SHP77 (cell line): ENCODE measurements around the gene HEMK1.

Experiments used
- DNase-seq, 2 experiments: peaks; one replicate each; lab custom pipeline; 2025; lab: John Stamatoyannopoulos, UW

The HEMK1 gene

GRCh38 chr3:50545781-50546180, 23.5 kb upstream of the HEMK1 start:
- DNase-seq: no peak

GRCh38 chr3:50549226-50549625, 20.1 kb upstream of the HEMK1 start:
- no peak for DNase-seq

DNA sequence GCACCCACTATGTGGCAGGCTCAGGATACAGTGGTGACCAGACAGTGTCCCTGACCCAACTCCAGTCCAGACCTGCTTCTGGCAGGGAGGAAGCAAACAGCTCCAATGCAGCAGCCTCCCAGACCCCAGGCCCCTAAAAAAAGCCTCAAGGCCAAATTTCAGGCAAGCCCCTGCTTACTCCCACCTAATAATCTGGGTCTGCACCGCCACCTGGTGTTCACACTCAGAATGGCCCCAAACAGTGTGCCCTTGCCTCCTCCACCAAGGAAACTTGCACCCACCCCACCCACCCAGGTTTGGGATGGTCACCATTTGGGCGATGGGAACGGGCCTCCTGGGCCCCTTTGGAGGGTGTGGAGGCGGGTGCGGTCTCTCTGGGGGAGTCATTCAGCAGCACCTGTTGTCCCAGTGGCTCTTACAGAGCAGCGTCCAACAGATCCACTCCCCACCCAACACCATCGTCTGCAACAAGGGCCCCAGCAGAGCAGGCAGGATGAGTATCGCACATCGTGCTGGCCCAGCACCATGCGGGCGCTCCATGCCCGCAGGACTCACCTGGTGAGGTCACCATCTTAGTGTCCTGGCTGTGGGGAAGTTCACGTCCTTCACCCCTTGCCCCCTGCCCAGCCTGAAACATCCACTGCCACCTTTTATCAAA, 19.1 kb upstream of the HEMK1 start:
- peak; percentile 35 to 54 for DNase-seq

GRCh38 chr3:50551054-50551659, 18.2 kb upstream of the HEMK1 start:
- no peak for DNase-seq

DNA sequence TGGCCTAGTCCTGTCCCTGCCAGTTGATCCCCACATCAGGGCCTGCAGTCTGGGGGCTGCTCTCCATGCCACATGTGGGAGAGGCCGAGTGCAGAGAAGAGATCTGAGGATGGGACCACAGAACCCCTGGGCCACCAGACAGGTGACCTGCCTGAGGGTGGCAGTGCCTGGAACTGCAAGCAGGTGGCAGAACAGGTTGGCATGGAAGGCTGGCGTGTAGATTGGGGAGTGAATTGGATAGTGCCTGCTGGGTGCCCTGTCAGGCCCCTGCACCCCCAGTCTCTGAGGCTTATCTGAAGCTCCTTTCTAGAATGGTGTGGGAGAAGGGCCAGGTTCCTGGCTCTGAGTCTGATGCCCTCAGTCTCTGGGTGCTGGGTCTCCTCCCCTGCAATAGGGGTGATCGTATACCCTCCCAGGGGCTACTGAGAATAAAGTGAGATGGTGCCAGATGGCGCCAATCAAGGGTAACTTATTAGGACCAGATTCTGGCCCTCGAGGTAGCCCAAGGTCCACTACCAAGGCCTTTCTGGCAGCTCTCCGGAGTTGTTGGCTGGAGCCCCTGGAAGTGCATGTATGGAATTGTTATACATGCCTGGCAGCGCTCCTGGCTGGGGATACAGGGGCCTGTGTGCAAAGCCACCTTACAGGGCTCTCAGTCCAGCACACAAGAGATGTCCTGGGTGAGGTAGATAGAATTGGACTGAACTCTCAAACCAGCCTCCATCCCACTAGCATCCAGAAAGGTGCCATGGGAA, 17.5 kb upstream of the HEMK1 start:
- no peak for DNase-seq

DNA sequence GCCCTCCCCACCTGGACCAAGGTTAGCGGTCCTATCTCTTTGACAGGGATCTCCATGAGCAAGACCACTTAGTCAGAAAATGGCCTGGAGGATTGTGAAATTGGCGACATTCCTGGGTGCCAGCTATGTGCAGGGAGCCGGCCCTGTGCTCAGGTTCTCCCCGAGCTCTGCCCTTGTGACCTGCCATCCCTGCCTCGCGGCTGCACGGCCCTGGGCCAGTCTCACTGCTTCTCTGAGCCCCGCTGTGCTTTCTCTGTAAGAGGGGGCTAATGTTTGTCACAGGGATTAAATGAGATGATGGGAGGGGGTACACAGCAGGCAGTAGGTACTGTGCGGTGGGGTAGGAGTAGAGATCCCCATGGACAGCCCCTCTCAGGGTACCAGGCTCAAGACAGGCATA, 16.7 kb upstream of the HEMK1 start:
- no peak for DNase-seq

DNA sequence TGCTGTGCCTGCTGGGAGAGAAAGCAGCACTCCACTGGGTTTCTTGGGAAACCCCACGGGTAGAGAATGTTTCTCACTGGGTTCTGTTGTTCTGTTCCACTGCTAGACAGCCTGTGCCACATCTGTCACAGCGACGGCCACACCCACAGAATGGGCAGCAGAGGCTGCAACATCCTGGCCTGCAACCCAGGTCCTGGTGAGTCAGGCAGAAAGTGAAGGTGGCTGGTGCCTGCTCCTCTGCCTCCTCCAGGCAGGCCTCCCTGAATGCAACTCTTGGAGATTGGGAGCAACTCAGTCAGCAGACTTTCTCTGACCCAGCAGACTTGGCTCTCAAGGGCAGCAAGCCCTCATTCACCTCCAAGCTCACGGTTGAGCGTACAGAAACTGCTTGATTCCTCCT, 14.8 kb upstream of the HEMK1 start:
- DNase-seq: no peak

DNA sequence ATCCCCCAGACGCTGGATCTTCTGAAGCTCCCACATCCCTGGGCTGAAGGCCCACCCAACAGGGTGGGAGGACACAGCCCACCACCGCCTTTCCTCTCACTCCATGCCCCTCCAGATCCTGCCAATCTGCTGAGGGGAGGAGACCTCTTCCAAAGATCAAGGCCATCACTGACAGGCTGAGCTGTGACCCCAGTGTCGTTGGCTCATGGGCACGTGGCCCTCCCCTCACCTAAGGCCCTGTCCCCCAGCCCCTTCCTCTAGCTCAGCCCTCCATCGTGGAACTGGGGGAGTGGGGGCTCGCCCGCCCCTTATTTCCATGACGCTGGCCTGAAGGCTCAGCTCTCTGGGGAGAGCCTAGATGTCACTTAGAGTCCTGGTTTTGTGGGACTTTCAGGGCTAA, 12.2 kb upstream of the HEMK1 start:
- DNase-seq: no peak

- DNase-seq: no peak
Measured at GRCh38 chr3:50557915-50558314, 11.4 kb upstream of the HEMK1 start.

- no peak for DNase-seq
Measured at GRCh38 chr3:50559702-50560101, 9.6 kb upstream of the HEMK1 start.

DNA sequence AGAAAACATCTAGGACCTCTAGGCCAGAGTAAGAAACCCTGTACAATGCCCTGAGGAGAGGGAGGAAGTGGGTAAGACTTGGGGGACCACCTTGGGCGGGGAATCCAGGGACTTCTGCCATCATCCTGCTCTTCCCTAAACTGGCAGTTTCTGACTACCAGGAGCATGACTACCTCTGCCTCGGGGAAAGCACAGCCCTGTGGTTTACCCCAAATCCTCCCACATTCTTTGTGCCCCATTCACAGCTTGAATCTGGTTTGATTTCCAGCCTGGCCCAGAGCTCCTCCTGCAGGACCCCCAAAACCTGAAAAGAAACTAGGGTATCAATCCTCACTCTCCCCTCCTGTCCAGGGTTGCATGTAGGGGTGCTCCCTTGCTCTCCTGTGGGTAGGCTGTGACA, 6.5 kb upstream of the HEMK1 start:
- DNase-seq: no peak

DNA sequence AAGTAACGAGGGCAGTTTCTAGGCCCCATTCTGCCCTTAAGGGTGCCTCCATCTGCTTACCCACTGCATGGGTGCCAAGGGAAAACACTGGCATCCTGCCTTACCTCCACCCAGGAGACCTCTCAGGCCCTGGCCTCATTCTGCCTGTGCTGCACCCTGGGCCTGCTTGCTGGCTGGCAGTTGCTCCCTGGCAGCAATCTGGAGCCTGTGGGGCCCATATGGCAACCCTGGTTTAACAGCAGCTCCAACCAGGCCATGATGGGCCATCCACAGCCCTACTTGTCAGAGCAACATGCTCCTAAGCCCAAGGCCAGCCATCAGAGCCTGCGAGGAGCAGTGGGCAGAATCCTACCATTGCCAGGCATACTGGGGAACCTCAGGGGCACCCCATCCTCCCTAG, 5.5 kb upstream of the HEMK1 start:
- DNase-seq: no peak

GRCh38 chr3:50564321-50564720, 5.0 kb upstream of the HEMK1 start:
- no peak for DNase-seq

- no peak for DNase-seq
Measured at GRCh38 chr3:50567011-50567385, 2.3 kb upstream of the HEMK1 start.

DNA sequence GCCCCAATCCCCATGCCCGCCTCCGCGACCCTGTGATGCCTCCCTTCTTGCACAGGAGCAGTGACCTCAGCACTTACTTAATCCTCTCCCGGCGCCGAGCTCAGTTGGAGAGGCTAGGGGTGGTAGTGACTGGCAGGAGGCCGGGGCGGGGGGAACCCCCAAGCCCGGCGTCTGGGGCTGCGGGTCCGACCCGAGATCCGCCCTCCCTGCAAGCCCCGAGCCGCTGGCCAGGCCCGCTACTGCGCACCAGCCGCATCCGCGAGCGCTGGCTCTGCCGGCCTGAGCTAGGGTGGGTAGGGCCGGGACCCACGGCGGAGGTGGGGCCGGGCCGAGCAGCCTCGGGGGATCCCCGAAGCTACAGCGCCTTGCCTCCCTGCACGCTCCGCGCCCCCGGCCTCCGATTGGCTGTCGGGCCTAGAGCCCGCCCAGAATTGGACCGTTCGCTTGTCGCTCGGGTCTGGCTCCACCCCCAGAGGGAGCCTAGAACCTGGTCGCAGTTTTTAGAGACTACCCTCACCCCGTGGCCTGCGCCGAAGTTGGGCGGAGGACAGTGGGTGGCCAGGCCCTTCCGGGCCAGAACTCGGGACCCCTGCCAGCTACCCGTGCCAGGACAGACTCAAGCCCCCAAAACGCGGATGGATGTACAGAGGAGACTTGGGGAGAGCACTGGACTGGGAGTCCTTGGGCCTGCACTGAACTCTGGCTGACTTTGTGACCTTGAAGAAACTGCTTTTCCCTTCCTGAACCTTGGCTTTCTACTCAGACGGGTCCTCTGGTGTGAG, 1.7 kb upstream of the HEMK1 start, which contains the start of gene C3orf18:
Gene C3orf18 (minus strand): TSS at position 362 of the 782 bp plus-strand sequence. CDS start 2,048 bp downstream, outside the sequence.
- DNase-seq: peak; percentile 85 to 86

GRCh38 chr3:50570508-50571279, 1.4 kb downstream of the HEMK1 start:
- DNase-seq: no peak

DNA sequence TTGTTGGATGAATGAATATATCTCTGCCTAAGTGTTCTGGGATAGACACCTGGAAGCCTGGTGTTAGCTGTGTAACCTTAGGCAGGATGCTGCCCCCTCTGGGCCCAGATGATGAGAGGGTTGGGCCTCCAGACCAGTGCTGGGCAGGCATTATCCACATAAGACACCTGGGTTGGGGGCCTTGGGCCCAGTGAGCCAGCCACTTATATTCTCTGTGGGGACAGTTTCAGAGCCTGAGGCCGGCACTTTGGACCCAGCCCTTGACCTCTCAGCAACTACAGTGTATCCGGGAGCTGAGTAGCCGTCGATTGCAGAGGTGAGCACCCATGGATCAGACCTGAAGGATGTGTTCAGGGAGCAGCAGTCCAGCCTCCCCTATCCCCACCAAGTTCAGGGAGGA, 2.2 kb downstream of the HEMK1 start:
- DNase-seq: no peak

GRCh38 chr3:50572158-50572557, 2.8 kb downstream of the HEMK1 start:
- DNase-seq: peak; percentile 39 to 63

DNA sequence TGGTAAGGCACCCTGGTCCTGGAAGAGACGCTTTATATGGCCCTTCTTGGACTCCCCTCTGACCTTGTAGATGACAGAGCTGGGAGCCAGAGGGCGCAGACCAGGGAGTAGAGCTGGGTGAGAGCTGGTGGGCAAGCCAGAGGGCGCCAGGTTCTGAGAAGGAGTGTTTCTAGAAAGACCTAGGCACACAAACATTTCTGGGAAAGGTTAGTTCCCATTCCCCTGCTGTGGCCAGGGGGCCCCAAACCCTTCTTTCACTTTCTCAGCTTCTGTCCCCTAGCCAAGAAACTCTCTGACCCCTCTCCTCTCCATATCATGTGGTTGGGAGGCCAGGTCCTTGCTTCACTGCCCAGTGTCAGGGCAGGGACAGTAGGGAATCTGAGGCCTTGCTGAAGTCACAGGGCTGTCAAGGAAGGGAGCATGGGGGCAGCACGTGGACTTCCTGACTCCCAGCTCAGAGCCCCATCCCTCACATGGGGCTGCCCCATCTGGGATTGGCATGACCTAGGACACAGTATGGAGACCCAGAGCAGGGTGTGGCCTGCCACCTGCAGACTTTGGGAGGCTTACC, 3.6 kb downstream of the HEMK1 start:
- DNase-seq: no peak

GRCh38 chr3:50573566-50574443, 4.5 kb downstream of the HEMK1 start:
- no peak for DNase-seq
